ENCODE data around the gene ICAM5.

ICAM5 gene

GRCh38 chr19:10292789-10293636, 3.3 kb downstream of the ICAM5 start:
- DNase-seq, result no peak

DNA sequence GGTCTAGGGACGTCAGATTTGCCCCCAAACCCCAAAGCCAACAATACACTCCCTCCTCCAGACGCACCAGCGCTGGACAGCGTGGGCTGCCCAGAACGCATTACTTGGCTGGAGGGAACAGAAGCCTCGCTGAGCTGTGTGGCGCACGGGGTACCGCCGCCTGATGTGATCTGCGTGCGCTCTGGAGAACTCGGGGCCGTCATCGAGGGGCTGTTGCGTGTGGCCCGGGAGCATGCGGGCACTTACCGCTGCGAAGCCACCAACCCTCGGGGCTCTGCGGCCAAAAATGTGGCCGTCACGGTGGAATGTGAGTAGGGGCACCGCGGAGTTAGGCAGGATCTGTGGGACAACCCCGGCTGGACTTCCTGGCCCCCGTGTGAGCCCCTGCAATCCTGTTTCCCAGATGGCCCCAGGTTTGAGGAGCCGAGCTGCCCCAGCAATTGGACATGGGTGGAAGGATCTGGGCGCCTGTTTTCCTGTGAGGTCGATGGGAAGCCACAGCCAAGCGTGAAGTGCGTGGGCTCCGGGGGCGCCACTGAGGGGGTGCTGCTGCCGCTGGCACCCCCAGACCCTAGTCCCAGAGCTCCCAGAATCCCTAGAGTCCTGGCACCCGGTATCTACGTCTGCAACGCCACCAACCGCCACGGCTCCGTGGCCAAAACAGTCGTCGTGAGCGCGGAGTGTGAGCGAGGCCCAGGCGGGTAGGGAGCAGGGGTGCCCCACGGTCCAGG, 4.0 kb downstream of the ICAM5 start:
- DNase-seq, result no peak

GRCh38 chr19:10294368-10294697, 4.6 kb downstream of the ICAM5 start:
- no peak for DNase-seq

GRCh38 chr19:10295305-10295846, 5.6 kb downstream of the ICAM5 start:
- no peak for DNase-seq

GRCh38 chr19:10295847-10296591, 6.3 kb downstream of the ICAM5 start:
- no peak for DNase-seq

DNA sequence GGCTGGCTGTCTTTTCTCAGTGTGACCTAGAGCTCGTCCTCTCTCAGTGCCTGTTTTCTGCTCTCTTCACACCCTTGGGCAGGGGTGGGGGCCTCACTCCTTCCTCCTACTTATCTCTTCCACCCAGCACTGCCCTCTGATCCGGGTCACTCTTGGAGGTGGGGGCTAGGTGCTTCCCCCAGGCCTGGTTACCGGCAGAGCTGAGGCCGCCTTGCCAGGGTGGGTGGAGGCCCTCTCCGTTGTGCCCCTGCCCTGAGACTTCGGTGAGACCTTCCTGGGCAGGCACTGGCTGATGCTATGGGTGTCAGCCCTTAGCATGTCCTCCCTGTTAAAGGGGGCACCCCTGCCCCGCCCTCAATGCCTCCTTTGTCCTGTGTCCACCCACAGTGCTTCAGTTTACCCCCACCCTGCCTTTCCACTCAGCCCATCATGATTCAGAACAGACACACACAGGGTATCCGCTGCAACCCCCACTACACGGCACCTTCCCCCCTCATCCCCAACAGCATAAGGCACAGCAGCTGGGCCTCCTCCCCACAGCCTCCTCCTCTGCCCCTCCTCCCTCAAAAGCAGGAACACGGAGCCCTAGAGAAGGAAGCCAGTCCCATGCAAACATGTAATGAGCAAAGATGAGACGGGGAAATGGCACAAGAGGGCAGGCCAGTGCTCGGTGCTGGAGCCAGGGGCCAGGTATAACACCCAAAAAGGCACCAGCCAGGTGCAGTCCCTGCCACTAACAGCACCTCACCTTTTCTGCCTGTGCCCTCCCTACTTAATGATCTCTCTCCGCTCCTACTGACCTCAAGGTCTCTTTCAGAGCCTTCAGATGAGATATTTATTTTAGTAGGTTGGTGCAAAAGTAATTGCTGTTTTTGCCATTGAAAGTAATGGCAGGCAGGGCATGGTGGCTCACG, 10.1 kb downstream of the ICAM5 start:
- no peak for DNase-seq

- no peak for DNase-seq
Observed at GRCh38 chr19:10305139-10305806, 15.5 kb downstream of the ICAM5 start.

- DNase-seq, result no peak
Observed at GRCh38 chr19:10306327-10306726, 16.6 kb downstream of the ICAM5 start.

DNA sequence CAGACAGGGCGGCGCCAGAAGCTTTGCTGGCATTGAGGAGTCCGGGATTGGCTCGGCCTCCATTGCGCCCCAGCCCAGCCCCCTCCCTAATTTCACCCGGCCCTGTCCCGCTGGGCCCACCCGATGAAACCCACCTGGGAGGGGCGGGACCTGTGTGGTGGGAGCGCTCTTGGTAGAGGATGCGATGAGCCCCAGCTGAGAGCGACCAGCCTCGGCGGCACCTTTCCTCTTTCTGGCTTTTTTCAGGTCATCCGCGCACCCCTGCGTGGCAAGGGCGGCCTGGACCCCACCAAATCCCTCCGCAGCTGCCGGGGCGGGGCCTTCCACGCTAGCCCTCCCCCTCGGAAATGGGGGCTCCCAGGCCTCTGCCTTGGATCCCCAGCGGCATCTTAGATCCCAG, 19.7 kb downstream of the ICAM5 start, which contains the start of gene ZGLP1:
Gene ZGLP1 (minus strand): TSS at position 393 of the 400 bp plus-strand sequence.
- no peak for DNase-seq

- DNase-seq, result peak; percentile 88
Observed at GRCh38 chr19:10315335-10316214, 25.8 kb downstream of the ICAM5 start, which contains the start of gene FDX2. TSS of gene FDX2 (minus strand) at chr19:10316015. CDS start at chr19:10315996, 19 bp downstream.

DNA sequence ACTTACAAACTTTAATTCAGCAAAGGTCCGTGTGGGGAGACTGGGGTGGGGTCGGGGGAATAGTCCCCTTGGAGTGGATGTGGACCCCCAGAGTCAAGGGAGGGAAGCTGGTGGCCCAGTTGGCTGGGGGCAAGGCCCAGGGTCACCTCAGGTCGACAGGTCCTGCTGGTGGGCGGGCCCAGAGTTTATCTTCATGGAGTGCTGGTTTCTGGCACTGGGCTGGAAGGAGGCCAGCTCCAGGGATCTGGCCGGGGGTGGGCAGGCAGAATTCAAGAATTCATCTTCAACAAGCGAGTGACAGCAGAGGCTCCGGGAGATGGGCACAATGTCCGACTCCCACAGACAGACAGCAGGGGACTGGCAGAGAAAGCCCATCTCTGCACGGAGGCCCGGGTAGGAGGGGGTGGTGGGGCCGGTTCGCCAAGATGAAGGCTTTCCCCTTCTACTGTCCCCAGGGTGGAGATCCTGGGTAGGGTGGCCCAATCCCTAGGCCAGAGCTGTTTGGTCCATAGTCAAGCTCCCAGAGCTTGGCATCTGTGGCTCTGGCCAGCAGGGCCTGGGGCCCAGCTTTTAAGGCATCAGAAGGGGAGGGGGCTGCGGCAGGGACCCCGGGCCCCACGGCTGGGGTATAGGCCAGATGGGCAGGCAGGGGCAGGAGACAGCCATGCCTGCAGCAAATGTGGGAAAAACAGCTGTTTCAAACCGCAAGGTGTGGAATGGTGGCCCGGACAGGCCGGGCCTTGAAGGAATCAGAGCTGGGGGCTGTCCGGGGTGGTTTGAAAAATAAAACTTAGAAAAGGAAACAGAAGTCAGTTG, 26.7 kb downstream of the ICAM5 start:
- DNase-seq, result no peak

- no peak for DNase-seq
Observed at GRCh38 chr19:10317045-10317856, 27.5 kb downstream of the ICAM5 start.

GRCh38 chr19:10317857-10318462, 28.2 kb downstream of the ICAM5 start:
- no peak for DNase-seq

DNA sequence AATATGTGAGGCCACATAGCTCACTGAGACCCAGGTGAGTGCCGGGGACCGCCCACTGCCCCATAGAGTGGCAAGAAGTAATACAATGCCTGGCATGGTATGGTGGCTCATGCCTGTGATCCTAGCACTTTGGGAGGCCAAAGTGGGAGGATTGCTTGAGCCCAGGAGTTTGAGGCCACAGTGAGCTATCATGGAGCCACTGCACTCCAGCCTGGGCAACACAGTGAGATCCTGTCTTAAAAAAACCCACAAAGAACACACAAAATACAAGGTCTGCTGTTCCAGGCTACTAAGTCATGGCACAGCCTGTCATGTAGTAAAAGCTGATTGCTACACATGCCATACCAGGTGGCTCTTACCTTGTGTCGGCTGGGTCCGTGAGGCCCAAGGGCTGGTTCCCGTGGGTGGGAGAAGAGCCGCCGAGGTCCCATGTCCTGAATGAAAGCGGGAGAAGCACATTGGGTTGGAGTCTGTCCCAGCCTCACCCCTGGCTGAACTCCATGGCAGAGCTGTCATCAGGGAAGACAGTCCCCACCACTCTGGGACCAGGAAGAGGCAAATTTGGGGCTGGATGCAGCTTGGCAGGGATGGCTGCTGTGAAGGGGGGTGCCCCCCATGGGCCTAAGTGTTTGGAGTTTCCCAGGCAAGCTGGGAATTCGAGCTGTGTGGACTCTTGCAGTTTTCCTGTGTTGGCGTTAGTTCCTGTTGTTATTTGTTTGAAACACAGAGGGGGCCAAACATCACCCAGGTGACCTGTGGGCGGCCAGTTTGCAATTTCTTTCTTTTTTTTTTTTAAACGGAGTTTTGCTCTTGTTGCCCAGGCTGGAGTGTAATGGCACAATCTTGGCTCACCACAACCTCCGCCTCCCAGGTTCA, 29.3 kb downstream of the ICAM5 start:
- DNase-seq, result no peak

GRCh38 chr19:10320602-10321416, 31.1 kb downstream of the ICAM5 start:
- no peak for DNase-seq

- no peak for DNase-seq
Observed at GRCh38 chr19:10321417-10321797, 31.7 kb downstream of the ICAM5 start.
